SU-DHL-6 (cell line): ENCODE measurements around the gene DFFB.

Experiments
- EZH2phosphoT487 ChIP-seq: fragments of 200-600 bp; sonication (generic), shearing (Covaris generic); conservative IDR thresholded peaks from 2 replicates; pipeline ENCODE4 v1.6.1; 2018; ENCODE audit warnings: mild to moderate bottlenecking, antibody characterized with exemption, low read length, moderate library complexity, mixed read lengths
- TF ChIP-seq, protein P1 (sequence below): fragments of 200-600 bp; sonication (generic); IDR thresholded peaks from one replicate; pipeline ENCODE4 v1.5.1; 2017; ENCODE audit warnings: antibody characterized with exemption, mild to moderate bottlenecking, low read length, moderate library complexity; ENCODE audit not compliant: insufficient read depth, poor library complexity, severe bottlenecking

DNA sequence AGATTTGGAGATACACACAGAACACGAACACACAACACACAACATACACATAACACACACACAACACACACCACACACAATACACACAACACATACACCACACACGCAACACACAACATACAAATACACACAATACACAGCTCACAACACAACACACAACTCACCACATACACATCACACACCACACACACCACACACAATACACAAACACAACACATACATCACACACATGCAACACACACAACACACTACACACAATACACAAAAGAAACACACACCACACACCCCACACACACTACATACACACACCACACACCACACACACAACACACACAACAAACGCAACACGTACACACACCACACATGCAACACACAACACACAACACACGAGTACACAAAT is 71.8 kb downstream of the DFFB start:
- TF ChIP-seq, protein P1, sequence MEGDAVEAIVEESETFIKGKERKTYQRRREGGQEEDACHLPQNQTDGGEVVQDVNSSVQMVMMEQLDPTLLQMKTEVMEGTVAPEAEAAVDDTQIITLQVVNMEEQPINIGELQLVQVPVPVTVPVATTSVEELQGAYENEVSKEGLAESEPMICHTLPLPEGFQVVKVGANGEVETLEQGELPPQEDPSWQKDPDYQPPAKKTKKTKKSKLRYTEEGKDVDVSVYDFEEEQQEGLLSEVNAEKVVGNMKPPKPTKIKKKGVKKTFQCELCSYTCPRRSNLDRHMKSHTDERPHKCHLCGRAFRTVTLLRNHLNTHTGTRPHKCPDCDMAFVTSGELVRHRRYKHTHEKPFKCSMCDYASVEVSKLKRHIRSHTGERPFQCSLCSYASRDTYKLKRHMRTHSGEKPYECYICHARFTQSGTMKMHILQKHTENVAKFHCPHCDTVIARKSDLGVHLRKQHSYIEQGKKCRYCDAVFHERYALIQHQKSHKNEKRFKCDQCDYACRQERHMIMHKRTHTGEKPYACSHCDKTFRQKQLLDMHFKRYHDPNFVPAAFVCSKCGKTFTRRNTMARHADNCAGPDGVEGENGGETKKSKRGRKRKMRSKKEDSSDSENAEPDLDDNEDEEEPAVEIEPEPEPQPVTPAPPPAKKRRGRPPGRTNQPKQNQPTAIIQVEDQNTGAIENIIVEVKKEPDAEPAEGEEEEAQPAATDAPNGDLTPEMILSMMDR = no peak
- TF ChIP-seq EZH2phosphoT487 = no peak
